A673 (cell line): Measurements from ENCODE around the gene DMPK. TPM values are rescaled to one million over a fixed set of nuclear protein-coding genes. Genes with fewer than 3 reads are reported as not detected.

Source experiments
- BruUV-seq: library from RNA; stranded (reverse); fragments of 400-500 nt; replicated peaks from 2 replicates; lab custom pipeline; 2021; lab: Mats Ljungman, UMichigan
- CTCF ChIA-PET: fragments of 300-600 bp; sonication (Branson Sonifier 250); formaldehyde crosslinking; loops from one replicate; lab custom pipeline; 2022; ENCODE audit warnings: antibody characterized with exemption; lab: Charles Lee
- POLR2A ChIA-PET: fragments of 300-600 bp; sonication (Branson Sonifier 250); formaldehyde crosslinking; loops from one replicate; lab custom pipeline; 2022; ENCODE audit warnings: antibody characterized with exemption; ENCODE audit not compliant: low non-redundant PET; lab: Charles Lee
- DNase-seq: peaks from one replicate; pipeline ENCODE4 v3.0.0-alpha.2; 2015; ENCODE audit warnings: low spot score
- H3K27ac ChIP-seq: fragments of 200-600 bp; sonication (generic); 2 replicates; pipeline ENCODE4 v1.5.1; 2016; ENCODE audit warnings: mixed run types, low read depth, mild to moderate bottlenecking, mixed read lengths, antibody characterized with exemption, low read length; ENCODE audit not compliant: poor library complexity, severe bottlenecking
- H3K27me3 ChIP-seq: fragments of 200-600 bp; sonication (generic); replicated peaks from 2 replicates; pipeline ENCODE4 v1.6.1; 2017; ENCODE audit warnings: mixed run types, low read depth, mild to moderate bottlenecking, mixed read lengths, antibody characterized with exemption, low read length; ENCODE audit not compliant: insufficient read depth, poor library complexity
- H3K36me3 ChIP-seq: fragments of 200-600 bp; sonication (generic); 2 replicates; pipeline ENCODE4 v1.6.1; 2016; ENCODE audit warnings: mixed run types, mild to moderate bottlenecking, mixed read lengths, antibody characterized with exemption, low read length; ENCODE audit not compliant: insufficient read depth, poor library complexity, severe bottlenecking
- H3K4me1 ChIP-seq: fragments of 200-600 bp; sonication (generic); 2 replicates; pipeline ENCODE4 v1.6.1; 2017; ENCODE audit warnings: mixed run types, mild to moderate bottlenecking, mixed read lengths, antibody characterized with exemption, low read length; ENCODE audit not compliant: insufficient read depth, poor library complexity, severe bottlenecking
- H3K4me3 ChIP-seq: fragments of 200-600 bp; sonication (generic); 2 replicates; pipeline ENCODE4 v1.5.1; 2016; ENCODE audit warnings: low read depth, mixed run types, mild to moderate bottlenecking, mixed read lengths, low read length; ENCODE audit not compliant: poor library complexity, severe bottlenecking
- H3K9me3 ChIP-seq: fragments of 200-600 bp; sonication (generic); 2 replicates; pipeline ENCODE4 v1.6.1; 2016; ENCODE audit warnings: mixed run types, low read depth, mild to moderate bottlenecking, mixed read lengths, antibody characterized with exemption, low read length; ENCODE audit not compliant: poor library complexity, severe bottlenecking
- CTCF ChIP-seq: fragments of 300-800, 200-600 bp; sonication (generic); conservative IDR thresholded peaks from 2 replicates; pipeline ENCODE4 v1.5.1; 2017; ENCODE audit warnings: low read depth, mild to moderate bottlenecking, antibody characterized with exemption, low read length, moderate library complexity, mixed read lengths
- EZH2 ChIP-seq: fragments of 200-600 bp; sonication (generic); IDR thresholded peaks from 2 replicates; pipeline ENCODE4 v1.6.1; 2017; ENCODE audit warnings: borderline replicate concordance, low read depth, mild to moderate bottlenecking, mixed read lengths, antibody characterized with exemption, low read length; ENCODE audit not compliant: poor library complexity, severe bottlenecking
- intact Hi-C: fragments of 100-400 bp; cut with micrococcal nuclease; formaldehyde crosslinking; loops from one replicate; pipeline ENCODE4 v1.10.0; 2022; ENCODE audit not compliant: unreplicated experiment
- total RNA-seq: library from RNA; stranded (reverse); gene quantifications from 2 replicates; pipeline ENCODE4 v1.2.3, GENCODE V29; 2021

Gene DMPK
- total RNA-seq, 1 experiment from 2014 or later = 82.0 TPM

- intact Hi-C loops = no loop called here
- Histone ChIP-seq H3K9me3 (no peaks in the 10 kb centered on the region), H3K27ac (no peak overlapping the region), H3K27me3 (no peaks in the 10 kb centered on the region), H3K4me3 (no peak overlapping the region), H3K36me3 (no peaks in the 10 kb centered on the region), H3K4me1 (peaks cover 9% of the 10 kb centered on the region)
- CTCF ChIA-PET = interaction anchor here (0.5 kb wide), 1 partner anchor 42 kb away, joined by 5 read pairs; no protein-coding TSS in a partner anchor
- TF ChIP-seq CTCF (no peak), EZH2 (no peak)
- DNase-seq = no peak
- POLR2A ChIA-PET = no interaction called here
- BruUV-seq = no TSS peak
These were observed 30.0 kb upstream of the DMPK start for GRCh38 chr19:45812297-45812696.

- no TSS peak for BruUV-seq
- H3K36me3 ChIP-seq = no peaks in the 10 kb centered on the region
- ChIA-PET CTCF (interaction anchor here (1.1 kb wide), 1 partner anchor 10 kb away, joined by 4 read pairs; no protein-coding TSS in a partner anchor), POLR2A (no interaction called here)
- peak overlapping the region; percentile 58 for H3K27ac ChIP-seq
- TF ChIP-seq CTCF (no peak), EZH2 (no peak)
- peaks cover 9% of the 10 kb centered on the region for H3K4me1 ChIP-seq
- intact Hi-C loops = no loop called here
- DNase-seq = peak; percentile 61
- H3K9me3 ChIP-seq = no peaks in the 10 kb centered on the region
- H3K27me3 ChIP-seq = no peaks in the 10 kb centered on the region
- no peak overlapping the region for H3K4me3 ChIP-seq
These were observed 27.4 kb upstream of the DMPK start for GRCh38 chr19:45809643-45810159.

GRCh38 chr19:45805719-45806118 lies 23.4 kb upstream of the DMPK start:
- intact Hi-C loops = no loop called here
- Histone ChIP-seq H3K4me3 (no peak overlapping the region), H3K9me3 (no peaks in the 10 kb centered on the region), H3K36me3 (no peaks in the 10 kb centered on the region), H3K27me3 (no peaks in the 10 kb centered on the region), H3K27ac (no peak overlapping the region), H3K4me1 (peaks cover 9% of the 10 kb centered on the region)
- no TSS peak for BruUV-seq
- no peak for TF ChIP-seq CTCF
- no peak for TF ChIP-seq EZH2
- ChIA-PET POLR2A (no interaction called here), CTCF (no interaction called here)
- no peak for DNase-seq
